GM21423 (cell line): ENCODE data around the gene NR6A1.

Experiments used
- ATAC-seq: cut with Tn5 transposase; IDR thresholded peaks from one replicate; pipeline ENCODE4 v1.9.1; 2021; ENCODE audit warnings: mild to moderate bottlenecking, moderate library complexity; ENCODE audit not compliant: unreplicated experiment

Gene NR6A1

GRCh38 chr9:124541824-124542223, 229.3 kb downstream of the NR6A1 start:
- ATAC-seq, result no peak

- ATAC-seq, result no peak
Observed at GRCh38 chr9:124537926-124538325, 233.2 kb downstream of the NR6A1 start.

GRCh38 chr9:124535846-124536245, 235.3 kb downstream of the NR6A1 start:
- no peak for ATAC-seq

GRCh38 chr9:124532897-124533296, 238.2 kb downstream of the NR6A1 start:
- no peak for ATAC-seq

GRCh38 chr9:124531115-124531514, 240.0 kb downstream of the NR6A1 start:
- ATAC-seq, result no peak

DNA sequence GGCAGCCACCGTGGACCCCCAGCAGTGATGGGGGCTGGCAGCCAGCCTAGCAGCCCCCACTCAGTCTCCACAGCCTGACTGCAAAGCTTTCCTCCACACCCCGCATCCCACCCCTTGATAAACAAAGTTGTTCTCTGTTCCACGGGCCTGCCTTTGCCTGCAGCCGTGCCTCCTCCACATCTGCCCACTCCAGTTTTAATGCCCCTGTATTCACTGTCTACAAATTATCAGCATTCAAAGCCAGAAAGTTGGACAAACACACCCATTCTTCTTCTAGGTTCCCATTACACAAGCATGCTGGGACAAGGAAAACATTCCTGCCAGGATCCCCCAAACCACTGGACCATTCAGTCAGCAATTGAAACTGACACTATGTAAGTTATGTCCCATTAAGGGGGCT, 240.9 kb downstream of the NR6A1 start:
- no peak for ATAC-seq

DNA sequence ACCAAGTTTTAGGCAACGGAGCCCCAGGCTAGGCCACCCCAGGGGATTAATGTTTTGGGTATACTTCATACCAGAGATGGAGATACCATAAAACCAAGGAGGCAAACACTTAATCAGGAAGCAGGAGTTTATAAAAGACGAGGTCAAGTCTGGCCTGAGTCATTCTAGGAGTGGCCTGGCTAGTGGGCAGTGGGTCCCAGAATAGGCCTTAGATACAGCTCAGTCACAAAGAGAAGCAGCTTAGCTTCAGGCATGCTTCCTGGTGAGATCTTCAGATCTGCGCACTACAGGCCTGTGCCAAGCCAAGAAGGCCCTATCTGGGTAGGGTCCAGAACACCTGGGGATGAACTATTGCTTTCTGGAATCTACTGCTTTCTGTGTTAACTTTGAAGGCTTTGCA, 243.3 kb downstream of the NR6A1 start:
- no peak for ATAC-seq

- ATAC-seq, result no peak
Observed at GRCh38 chr9:124526174-124526573, 244.9 kb downstream of the NR6A1 start.

DNA sequence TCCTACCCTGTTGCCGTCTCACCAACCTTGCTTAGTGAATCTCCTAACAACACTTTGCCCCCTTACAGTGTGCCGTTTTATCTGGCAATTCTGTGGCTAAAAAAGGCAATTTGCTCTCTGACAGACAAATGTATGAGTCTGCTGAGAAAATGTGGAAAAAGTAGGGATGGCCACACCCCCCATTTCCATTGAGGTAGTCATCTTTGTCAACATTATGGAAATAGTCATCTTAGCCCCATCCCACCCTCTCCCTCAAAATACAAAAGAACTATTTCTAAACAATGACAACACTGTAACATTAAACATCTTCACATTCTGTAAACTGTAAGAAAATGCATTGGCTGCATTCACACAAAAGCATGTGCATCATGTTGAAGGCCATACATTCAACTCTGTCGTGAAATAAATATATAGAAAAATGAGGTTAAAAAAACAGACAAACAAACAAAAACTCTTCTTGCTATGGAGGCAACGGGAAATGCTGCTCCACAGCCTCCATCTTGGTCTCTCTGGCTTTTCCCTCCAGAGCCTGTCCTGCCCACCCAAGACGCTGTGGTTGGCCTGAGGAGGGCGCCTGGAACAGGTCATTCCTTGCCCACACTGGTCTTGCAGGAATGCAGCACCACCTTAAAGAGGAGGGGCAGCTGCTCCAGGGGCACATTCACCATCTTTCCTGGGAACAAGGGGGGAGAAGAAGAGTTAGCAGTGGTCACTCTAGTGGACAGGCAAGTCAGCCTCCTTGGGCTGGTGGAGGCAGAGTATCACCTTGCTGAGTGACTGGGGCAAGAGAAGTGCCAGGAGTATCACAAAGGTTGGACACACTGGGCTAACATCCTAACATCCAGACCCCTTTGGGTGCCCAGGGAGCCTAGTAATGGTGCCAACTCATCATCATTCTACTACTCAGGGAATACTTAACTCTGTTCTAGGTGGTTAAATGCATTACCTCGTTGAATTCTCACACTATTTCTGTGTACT, 248.7 kb downstream of the NR6A1 start:
- ATAC-seq, result no peak

DNA sequence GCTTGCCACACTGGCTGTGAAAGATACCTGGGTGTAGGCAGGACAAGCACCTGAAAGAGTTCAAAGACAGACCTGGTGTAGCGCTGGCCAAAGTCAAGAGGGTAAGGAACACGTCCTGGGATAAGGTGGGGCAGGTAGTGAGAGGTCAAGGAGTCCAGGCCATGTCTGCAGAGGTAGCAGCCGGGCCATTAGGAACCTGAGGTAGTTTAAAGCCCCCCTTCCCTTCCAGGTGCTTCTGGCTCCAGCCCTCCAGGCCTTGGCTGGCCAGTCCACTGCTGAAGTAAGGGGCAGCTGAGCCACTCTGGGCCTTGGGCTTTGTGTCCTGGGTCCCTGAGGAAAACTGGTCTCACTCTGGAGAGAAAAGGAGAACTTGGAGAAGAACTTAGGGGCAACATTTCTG, 250.0 kb downstream of the NR6A1 start:
- no peak for ATAC-seq

- ATAC-seq, result no peak
Observed at GRCh38 chr9:124520206-124520596, 250.9 kb downstream of the NR6A1 start.

- ATAC-seq, result no peak
Observed at GRCh38 chr9:124518116-124518515, 253.0 kb downstream of the NR6A1 start.

DNA sequence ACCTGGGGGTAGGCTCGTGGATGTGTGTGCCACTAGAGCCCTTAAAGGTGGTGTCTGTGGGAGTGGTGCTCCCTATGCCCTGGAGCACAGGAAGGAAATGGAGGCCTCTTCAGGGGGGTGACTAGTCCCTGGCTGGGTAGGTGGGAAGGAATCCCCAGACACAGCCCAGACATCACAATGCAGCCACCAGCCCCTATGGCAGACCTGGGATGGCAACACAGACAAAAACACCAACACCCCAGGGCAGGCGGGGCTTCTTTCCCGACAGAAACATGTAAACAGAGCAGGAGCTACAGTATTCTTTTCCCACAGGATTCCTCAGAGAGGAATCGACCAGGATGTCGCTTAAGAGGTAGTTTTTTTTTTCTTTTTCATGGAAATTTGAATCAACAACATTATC, 253.5 kb downstream of the NR6A1 start:
- ATAC-seq, result no peak

- ATAC-seq, result no peak
Observed at GRCh38 chr9:124514874-124515273, 256.2 kb downstream of the NR6A1 start.

DNA sequence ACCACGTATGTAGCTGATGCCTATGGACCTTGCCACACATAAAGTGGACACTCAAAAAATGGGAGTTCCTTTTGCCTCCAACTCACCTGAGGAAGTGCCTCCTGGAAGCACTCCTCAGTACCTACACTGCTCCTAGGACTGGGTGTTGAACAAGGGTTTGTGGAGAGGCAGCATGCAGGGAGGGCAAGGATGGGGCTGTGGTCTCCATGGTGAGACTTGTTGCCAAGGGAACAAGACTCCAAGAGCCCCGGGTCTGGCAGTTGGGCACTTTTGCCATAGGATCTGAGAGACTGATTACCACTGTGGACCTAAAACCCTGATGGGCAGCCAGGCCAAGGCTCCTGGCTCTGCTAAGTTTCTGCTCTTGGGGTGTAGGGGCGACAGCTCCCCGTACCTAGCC, 257.0 kb downstream of the NR6A1 start:
- no peak for ATAC-seq

- no peak for ATAC-seq
Observed at GRCh38 chr9:124513376-124513994, 257.6 kb downstream of the NR6A1 start.

GRCh38 chr9:124512806-124513204, 258.3 kb downstream of the NR6A1 start:
- no peak for ATAC-seq

DNA sequence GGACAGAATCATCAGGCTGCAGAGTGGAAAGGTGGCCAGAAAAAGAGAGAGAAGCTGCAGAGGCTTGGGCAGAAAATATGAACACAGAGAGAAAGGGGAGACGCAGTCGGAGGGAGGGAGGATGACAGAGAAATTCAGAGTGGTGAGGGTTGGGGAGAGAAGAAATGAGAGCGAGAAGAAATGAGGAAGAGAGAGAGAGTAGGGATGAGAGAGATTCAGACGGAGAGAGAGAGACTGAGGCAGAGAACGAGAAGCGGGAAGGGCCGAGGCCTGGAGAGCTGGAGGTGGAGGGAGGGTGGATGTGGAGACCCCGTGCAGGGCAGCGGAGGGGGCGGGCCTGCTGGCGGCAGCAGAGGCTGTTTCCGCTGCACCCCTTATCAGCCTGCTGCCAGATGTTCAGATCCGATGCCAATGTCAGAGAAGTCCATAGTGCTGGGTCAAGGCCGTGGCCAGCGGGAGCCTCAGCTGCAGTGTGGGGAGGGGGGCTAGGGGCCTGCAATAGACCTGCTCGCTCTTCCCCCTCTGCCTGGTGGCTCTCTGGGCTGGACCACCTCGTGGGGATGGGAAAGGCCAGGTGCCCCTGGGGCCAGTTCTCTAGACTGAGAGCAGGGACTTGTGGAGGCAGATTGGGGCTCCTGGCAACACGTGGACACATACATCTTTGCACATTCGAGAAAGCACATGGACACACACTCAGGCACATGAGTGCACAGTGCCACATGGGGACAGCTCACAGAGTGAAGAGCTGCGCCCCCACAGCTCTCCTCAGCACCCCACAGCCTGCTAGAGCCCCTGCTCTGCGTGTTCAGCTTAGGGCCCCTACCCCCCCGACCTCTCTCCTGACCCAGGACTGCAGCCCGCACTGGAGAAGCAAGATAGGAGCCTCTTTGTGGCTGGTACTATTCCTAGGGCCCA, 259.0 kb downstream of the NR6A1 start:
- ATAC-seq, result no peak

- ATAC-seq, result no peak
Observed at GRCh38 chr9:124511426-124511840, 259.7 kb downstream of the NR6A1 start.

DNA sequence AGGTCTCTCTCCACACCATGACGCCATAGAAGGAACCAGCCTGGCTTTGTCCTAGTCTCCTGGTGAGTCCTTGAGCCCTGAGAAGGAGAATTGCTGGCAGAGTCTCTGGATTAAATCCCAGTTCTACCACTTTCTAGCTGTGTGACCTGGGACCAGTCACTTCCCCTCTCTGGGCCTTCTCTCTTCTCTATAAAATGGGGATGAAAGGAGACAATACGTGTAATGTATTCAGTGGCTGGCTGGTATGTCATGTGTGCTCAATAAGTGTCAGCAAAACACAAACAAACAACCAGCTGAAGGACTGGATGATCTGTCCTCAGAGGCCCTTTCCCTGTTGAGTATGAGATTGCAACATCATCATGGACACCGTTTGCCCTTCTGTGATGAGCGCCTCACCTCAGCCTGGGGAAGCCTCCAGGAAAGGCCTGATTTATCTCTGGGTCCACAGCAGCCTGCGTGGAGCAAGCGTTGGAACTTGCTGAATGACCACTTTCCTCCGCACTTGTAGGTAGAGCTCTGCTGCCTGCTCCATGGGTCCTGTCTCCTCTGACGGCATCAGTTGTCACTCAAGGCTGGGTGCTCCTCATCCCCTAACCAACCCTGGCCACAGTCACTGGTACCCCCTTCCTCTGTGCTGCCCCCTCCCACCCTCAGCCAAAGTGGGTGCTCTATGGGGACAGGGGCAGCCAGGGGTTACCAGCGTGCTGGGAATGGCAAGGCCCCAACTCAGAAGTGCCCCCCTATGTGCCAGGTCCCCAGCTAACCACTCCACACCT, 260.3 kb downstream of the NR6A1 start:
- ATAC-seq, result no peak
